CD4-positive, alpha-beta T cell (primary cell): ENCODE data around the gene FBXW12. TPM values are rescaled to one million over a fixed set of nuclear protein-coding genes. Genes with fewer than 3 reads are reported as not detected.

ENCODE experiments used
- ATAC-seq: fragments of 200-7000 bp; cut with Tn5 transposase; one replicate; pipeline ENCODE4 v1.10.0; 2022; ENCODE audit warnings: mild to moderate bottlenecking; ENCODE audit not compliant: poor library complexity
- CTCF ChIA-PET: fragments of 350-600 bp; sonication (Branson Sonifier 250); formaldehyde crosslinking; loops from one replicate; lab custom pipeline; 2021; ENCODE audit warnings: antibody characterized with exemption, inconsistent platforms; lab: Charles Lee
- POLR2A ChIA-PET: fragments of 350-600 bp; sonication (Branson Sonifier 250); formaldehyde crosslinking; loops from one replicate; lab custom pipeline; 2021; ENCODE audit warnings: antibody characterized with exemption, inconsistent platforms; lab: Charles Lee
- DNase-seq, 14 experiments: peaks; one replicate each; pipeline ENCODE4 v3.0.0-alpha.2; 2013 to 2020; ENCODE audit warnings: mixed read lengths in 2 of 14
- H3K27ac ChIP-seq, 2 donors: one replicate each; pipeline versions ENCODE4 v1.5.1 to v1.7.0; 2013; ENCODE audit warnings: low read length in 2 of 2, low read depth in 1 of 2, mild to moderate bottlenecking in 1 of 2
- H3K27me3 ChIP-seq, 2 experiments: 1 replicate in 1 of 2; 2 replicates in 1 of 2; pipeline versions ENCODE4 v1.6.1 to v1.7.0; 2013; ENCODE audit warnings: low read length in 2 of 2, control low read depth in 1 of 2, mild to moderate bottlenecking in 1 of 2, moderate library complexity in 1 of 2; ENCODE audit not compliant: insufficient read depth in 2 of 2, control insufficient read depth in 1 of 2
- H3K36me3 ChIP-seq: one replicate; pipeline ENCODE4 v1.6.1; 2013; ENCODE audit warnings: low read length, control low read depth; ENCODE audit not compliant: insufficient read depth
- H3K4me1 ChIP-seq: one replicate; pipeline ENCODE4 v1.6.1; 2013; ENCODE audit warnings: low read length, control low read depth; ENCODE audit not compliant: insufficient read depth
- H3K4me3 ChIP-seq: one replicate; pipeline ENCODE4 v1.5.1; 2013; ENCODE audit warnings: mild to moderate bottlenecking, low read length, moderate library complexity
- H3K9me3 ChIP-seq, 2 experiments: 1 replicate in 1 of 2; 2 replicates in 1 of 2; pipeline versions ENCODE4 v1.6.1 to v1.7.0; 2013; ENCODE audit warnings: low read length in 2 of 2, mild to moderate bottlenecking in 2 of 2, control low read depth in 1 of 2, moderate library complexity in 1 of 2; ENCODE audit not compliant: control insufficient read depth in 1 of 2, insufficient read depth in 1 of 2
- H3K27ac Mint-ChIP-seq: one replicate; pipeline ENCODE4 v1.8.0; 2020; ENCODE audit warnings: mixed read lengths
- H3K27me3 Mint-ChIP-seq: one replicate; pipeline ENCODE4 v1.8.0; 2021; ENCODE audit warnings: mixed read lengths
- H3K36me3 Mint-ChIP-seq: one replicate; pipeline ENCODE4 v1.8.0; 2021; ENCODE audit warnings: low read depth, mixed read lengths
- H3K4me1 Mint-ChIP-seq: one replicate; pipeline ENCODE4 v1.8.0; 2021; ENCODE audit warnings: low read depth, mixed read lengths
- H3K4me3 Mint-ChIP-seq: one replicate; pipeline ENCODE4 v1.8.0; 2020; ENCODE audit warnings: mild to moderate bottlenecking, mixed read lengths
- H3K9me3 Mint-ChIP-seq: one replicate; pipeline ENCODE4 v1.8.0; 2020; ENCODE audit warnings: mixed read lengths
- intact Hi-C, 2 experiments: fragments of 100-400 bp; cut with DNase I in 1 of 2; cut with micrococcal nuclease in 1 of 2; formaldehyde crosslinking; loops; one replicate each; pipeline versions ENCODE4 v1.15.1 to v1.9.0; 2023 to 2025; cut with DNase I, micrococcal nuclease
- total RNA-seq, 174 experiments: library from RNA in 2 of 174; stranded (reverse) in 2 of 174; gene quantifications; one replicate each; pipeline ENCODE4 v1.2.3 and lab custom pipeline; 2021 to 2026
- TF ChIP-seq, protein P1 (sequence below): fragments of 200-600 bp; IDR thresholded peaks from one replicate; pipeline ENCODE4 v1.8.0; 2022; ENCODE audit warnings: antibody characterized with exemption, mild to moderate bottlenecking

The FBXW12 gene
- total RNA-seq, 2 experiments from 2014 or later = not detected

DNA sequence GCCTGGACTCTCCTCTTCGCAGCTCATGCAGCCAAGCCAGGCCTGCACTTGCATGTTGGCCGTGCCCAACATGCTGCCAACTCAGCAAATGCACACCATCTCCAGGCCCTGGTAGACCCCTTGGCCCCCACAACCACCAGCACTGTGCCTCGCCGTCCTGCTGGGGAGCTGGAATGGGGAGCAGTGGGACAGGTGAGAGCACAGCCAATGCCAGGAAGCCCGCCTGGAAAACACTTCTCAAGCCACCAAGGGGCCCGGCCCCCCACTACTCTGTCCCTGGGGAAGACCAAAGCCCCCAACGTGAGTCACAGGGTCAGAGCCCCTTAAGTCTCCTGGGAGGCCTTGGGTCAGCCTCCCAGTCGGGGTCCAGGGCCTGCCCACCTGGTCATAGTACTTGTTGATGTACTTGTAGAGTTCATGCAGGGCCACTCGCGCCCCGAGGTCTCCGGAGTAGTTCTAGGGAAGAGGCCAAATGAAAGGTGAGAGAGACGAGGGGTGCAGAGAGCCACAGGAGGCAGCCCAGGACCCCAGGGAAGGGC, 33.4 kb downstream of the FBXW12 start:
- TF ChIP-seq, protein P1, sequence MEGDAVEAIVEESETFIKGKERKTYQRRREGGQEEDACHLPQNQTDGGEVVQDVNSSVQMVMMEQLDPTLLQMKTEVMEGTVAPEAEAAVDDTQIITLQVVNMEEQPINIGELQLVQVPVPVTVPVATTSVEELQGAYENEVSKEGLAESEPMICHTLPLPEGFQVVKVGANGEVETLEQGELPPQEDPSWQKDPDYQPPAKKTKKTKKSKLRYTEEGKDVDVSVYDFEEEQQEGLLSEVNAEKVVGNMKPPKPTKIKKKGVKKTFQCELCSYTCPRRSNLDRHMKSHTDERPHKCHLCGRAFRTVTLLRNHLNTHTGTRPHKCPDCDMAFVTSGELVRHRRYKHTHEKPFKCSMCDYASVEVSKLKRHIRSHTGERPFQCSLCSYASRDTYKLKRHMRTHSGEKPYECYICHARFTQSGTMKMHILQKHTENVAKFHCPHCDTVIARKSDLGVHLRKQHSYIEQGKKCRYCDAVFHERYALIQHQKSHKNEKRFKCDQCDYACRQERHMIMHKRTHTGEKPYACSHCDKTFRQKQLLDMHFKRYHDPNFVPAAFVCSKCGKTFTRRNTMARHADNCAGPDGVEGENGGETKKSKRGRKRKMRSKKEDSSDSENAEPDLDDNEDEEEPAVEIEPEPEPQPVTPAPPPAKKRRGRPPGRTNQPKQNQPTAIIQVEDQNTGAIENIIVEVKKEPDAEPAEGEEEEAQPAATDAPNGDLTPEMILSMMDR = no peak
- Mint-ChIP-seq H3K27me3 (no peaks in the 10 kb centered on the region), H3K4me1 (no peaks in the 10 kb centered on the region), H3K27ac (no peak overlapping the region), H3K4me3 (no peak overlapping the region), H3K9me3 (no peaks in the 10 kb centered on the region), H3K36me3 (no peaks in the 10 kb centered on the region)
- ChIA-PET CTCF (no interaction called here), POLR2A (interaction anchor here (0.9 kb wide), 1 partner anchor 99 kb away, joined by 3 read pairs; no protein-coding TSS in a partner anchor)
- Histone ChIP-seq H3K4me3 (no peak overlapping the region), H3K36me3 (no peaks in the 10 kb centered on the region), H3K27ac (no peak overlapping the region), H3K4me1 (no peaks in the 10 kb centered on the region), H3K27me3 (no peaks in the 10 kb centered on the region), H3K9me3 (no peaks in the 10 kb centered on the region)
- DNase-seq (peak in 3 of 14 experiments; percentile 3 to 27 (median 4)), ATAC-seq (no peak)
- intact Hi-C loops = no loop called here

DNA sequence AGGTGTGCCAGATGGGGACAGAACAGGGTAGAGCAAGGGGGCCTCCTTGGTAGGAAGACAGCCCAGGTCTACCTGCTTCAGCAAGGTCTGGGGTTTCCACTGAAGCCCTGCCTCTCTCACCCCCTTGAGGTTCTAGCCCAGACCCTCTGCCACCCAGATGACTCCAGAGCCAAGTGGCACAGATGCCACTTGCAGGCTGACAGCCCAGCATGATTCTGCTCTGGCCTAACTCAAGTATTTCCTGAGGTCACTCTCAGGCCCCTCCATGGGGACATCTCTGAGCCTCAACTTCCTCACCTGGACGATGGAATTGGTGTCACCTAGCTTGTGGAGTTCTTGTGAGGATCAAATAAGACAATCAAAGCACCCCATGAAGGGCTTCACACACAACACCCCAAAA, 34.0 kb downstream of the FBXW12 start:
- no peak overlapping the region for H3K27ac Mint-ChIP-seq

DNA sequence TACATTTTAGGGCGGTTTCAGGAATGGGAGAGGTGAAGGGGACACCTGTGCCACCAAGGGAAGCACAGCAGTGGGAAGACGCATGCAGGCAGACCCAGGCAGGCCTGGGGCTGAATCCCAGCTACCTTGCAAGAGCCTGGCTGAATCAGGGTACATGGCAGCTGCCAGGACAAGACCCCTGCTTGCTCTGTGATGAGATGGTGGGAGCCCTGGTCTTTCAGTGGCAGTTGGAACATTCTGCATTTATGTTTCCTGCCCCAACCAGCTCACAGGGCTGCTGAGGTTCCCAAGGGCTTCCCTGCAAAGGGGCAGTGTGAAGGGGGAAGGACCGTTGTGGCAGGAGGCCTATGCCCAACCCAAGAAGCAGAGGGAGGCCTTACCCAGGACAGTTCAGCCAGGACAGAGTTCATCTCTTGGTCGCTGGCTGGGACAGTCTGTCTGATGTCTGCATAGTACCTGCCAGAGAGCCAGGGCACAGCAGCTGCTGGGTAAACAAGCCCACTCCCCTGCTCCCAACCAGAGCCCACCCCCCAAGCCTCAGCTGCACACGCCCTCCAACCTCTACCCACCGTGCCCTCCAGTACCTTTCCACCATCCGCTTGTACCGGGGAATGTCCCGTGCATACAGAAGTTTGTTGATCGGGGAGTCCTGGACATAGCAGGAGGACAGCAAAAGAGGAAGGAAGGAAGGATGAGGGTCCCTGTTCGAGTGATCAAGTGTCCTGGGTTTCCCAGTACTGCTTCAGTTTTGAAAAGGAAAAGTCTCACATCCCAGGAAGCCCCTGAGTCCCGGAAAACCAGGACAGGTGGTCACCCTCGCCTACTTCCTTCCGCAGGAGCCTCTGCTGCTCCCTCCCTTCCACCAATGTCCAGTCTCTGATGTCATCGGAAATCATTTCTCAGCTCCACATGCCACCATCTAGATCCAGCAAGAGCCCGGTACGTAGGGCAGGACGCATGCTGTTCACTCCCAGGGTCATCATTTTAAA, 34.7 kb downstream of the FBXW12 start:
- H3K4me1 Mint-ChIP-seq = no peaks in the 10 kb centered on the region
- H3K36me3 Mint-ChIP-seq = no peaks in the 10 kb centered on the region
- DNase-seq (no peak), ATAC-seq (no peak)
- no peaks in the 10 kb centered on the region for H3K27me3 Mint-ChIP-seq
- intact Hi-C loops = no loop called here
- no peak overlapping the region for H3K4me3 Mint-ChIP-seq
- Histone ChIP-seq H3K27me3 (no peaks in the 10 kb centered on the region), H3K36me3 (no peaks in the 10 kb centered on the region), H3K9me3 (no peaks in the 10 kb centered on the region), H3K4me3 (no peak overlapping the region), H3K4me1 (no peaks in the 10 kb centered on the region), H3K27ac (no peak overlapping the region)
- H3K9me3 Mint-ChIP-seq = no peaks in the 10 kb centered on the region
- POLR2A ChIA-PET = no interaction called here
- TF ChIP-seq, protein P1 = no peak
- CTCF ChIA-PET = interaction anchor here (2.4 kb wide), 1 partner anchor 29 kb away, joined by 14 read pairs; no protein-coding TSS in a partner anchor
- no peak overlapping the region for H3K27ac Mint-ChIP-seq

More for the DNA sequence above, 34.0 kb downstream of the FBXW12 start:
- intact Hi-C loops = no loop called here
- no peaks in the 10 kb centered on the region for H3K9me3 Mint-ChIP-seq
- H3K36me3 Mint-ChIP-seq = no peaks in the 10 kb centered on the region
- H3K4me3 Mint-ChIP-seq = no peak overlapping the region
- ATAC-seq (no peak), DNase-seq (peak in 1 of 14 experiments; percentile 25)
- Histone ChIP-seq H3K27me3 (no peaks in the 10 kb centered on the region), H3K36me3 (no peaks in the 10 kb centered on the region), H3K27ac (no peak overlapping the region), H3K4me3 (no peak overlapping the region), H3K9me3 (no peaks in the 10 kb centered on the region), H3K4me1 (no peaks in the 10 kb centered on the region)
- TF ChIP-seq, protein P1 = no peak
- ChIA-PET CTCF (no interaction called here), POLR2A (no interaction called here)
- H3K4me1 Mint-ChIP-seq = no peaks in the 10 kb centered on the region
- H3K27me3 Mint-ChIP-seq = no peaks in the 10 kb centered on the region
